Stomach (tissue), 4 donors: ENCODE measurements around the gene SLC26A9.

ENCODE experiments used
- CTCF ChIP-seq, 7 experiments: fragments of 450-650 bp in 4 of 7; fragments of 200-600 bp in 3 of 7; sonication (generic) in 3 of 7; IDR thresholded peaks; one replicate each; pipeline ENCODE4 v1.5.1; 2016 to 2019; ENCODE audit warnings: antibody characterized with exemption in 7 of 7, control low read depth in 2 of 7, mild to moderate bottlenecking in 1 of 7
- EP300 ChIP-seq: sonication (generic); formaldehyde crosslinking; IDR thresholded peaks from one replicate; pipeline ENCODE4 v1.6.1; 2017; ENCODE audit warnings: antibody characterized with exemption
- POLR2A ChIP-seq, 4 donors: fragments of 450-650 bp; IDR thresholded peaks; one replicate each; pipeline ENCODE4 v1.6.1; 2016; ENCODE audit warnings: antibody characterized with exemption in 4 of 4, control low read depth in 2 of 4, mild to moderate bottlenecking in 1 of 4, moderate library complexity in 1 of 4
- POLR2AphosphoS5 ChIP-seq, 3 donors: sonication (generic); formaldehyde crosslinking; IDR thresholded peaks; one replicate each; pipeline ENCODE4 v1.6.1; 2016; ENCODE audit warnings: antibody characterized with exemption in 3 of 3

GRCh38 chr1:205927676-205928075 lies 15.6 kb downstream of the SLC26A9 start:
- TF ChIP-seq CTCF (IDR thresholded peaks at IDR 0.05) (no peak), POLR2A (IDR thresholded peaks at IDR 0.05) (no peak), POLR2AphosphoS5 (IDR thresholded peaks at IDR 0.05) (no peak), EP300 (no peak)
